WI38 (cell line): ENCODE measurements around the gene ROBO4.
A peak's percentile ranks its signal among the peaks of the same experiment; 100 is the strongest.

ENCODE experiments used
- H3K4me3 ChIP-seq: 2 replicates; pipeline ENCODE4 v1.5.1; 2011; ENCODE audit warnings: low read depth, mild to moderate bottlenecking, control low read depth, low read length
- TF ChIP-seq, protein P1 (sequence below): IDR thresholded peaks from 2 replicates; pipeline ENCODE4 v1.5.1; 2012; ENCODE audit warnings: low read depth, mild to moderate bottlenecking, control low read depth, low read length

ROBO4 gene

GRCh38 chr11:124872280-124872679 is 25.4 kb downstream of the ROBO4 start:
- no peak overlapping the region for H3K4me3 ChIP-seq
- TF ChIP-seq, protein P1, sequence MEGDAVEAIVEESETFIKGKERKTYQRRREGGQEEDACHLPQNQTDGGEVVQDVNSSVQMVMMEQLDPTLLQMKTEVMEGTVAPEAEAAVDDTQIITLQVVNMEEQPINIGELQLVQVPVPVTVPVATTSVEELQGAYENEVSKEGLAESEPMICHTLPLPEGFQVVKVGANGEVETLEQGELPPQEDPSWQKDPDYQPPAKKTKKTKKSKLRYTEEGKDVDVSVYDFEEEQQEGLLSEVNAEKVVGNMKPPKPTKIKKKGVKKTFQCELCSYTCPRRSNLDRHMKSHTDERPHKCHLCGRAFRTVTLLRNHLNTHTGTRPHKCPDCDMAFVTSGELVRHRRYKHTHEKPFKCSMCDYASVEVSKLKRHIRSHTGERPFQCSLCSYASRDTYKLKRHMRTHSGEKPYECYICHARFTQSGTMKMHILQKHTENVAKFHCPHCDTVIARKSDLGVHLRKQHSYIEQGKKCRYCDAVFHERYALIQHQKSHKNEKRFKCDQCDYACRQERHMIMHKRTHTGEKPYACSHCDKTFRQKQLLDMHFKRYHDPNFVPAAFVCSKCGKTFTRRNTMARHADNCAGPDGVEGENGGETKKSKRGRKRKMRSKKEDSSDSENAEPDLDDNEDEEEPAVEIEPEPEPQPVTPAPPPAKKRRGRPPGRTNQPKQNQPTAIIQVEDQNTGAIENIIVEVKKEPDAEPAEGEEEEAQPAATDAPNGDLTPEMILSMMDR = no peak

- no peak overlapping the region for H3K4me3 ChIP-seq
- TF ChIP-seq, protein P1 = no peak
Measured at GRCh38 chr11:124870430-124870829, 27.2 kb downstream of the ROBO4 start.

GRCh38 chr11:124869856-124870387 is 27.7 kb downstream of the ROBO4 start:
- TF ChIP-seq, protein P1 = no peak
- H3K4me3 ChIP-seq = no peak overlapping the region

- TF ChIP-seq, protein P1 = no peak
- H3K4me3 ChIP-seq = no peak overlapping the region
Measured at GRCh38 chr11:124869331-124869730, 28.3 kb downstream of the ROBO4 start.

DNA sequence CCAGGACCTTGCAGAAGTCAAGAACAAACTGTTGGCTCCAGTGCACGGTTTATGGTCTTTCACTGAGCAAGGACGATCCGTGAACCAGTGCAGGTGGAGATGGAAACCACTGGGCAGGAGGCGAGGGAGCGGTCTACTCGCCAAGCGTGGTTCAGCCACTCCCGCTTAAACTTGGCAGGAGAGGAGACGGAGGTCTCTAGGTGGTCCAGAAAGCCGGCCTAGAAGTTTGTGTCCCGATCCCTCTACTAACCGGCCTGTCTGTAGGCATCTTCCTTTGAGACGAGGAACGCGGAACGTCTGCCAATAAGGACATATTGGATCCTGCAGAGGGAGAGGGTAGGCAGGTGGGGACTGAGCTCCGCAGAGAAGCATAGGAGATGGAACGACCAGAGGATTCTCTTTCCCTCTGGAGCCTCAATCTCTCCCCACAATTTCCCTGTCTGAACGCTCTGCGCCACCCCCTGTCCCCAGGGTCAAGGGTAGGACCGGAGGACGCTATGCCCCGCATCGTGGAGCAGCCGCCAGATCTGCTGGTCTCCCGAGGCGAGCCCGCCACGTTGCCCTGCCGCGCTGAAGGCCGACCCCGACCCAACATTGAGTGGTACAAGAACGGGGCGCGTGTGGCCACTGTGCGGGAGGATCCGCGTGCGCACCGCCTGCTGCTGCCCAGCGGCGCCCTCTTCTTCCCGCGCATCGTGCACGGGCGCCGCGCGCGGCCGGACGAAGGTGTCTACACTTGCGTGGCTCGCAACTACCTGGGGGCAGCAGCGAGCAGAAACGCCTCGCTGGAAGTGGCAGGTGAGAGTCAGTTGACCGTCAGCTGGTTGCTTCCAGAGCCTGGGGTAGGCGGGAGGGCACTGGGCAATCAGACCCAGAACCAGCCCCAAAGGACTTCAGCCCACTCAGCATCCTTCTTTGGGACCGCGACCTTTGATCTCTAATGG is 29.1 kb downstream of the ROBO4 start:
- TF ChIP-seq, protein P1 = no peak
- no peak overlapping the region for H3K4me3 ChIP-seq

- TF ChIP-seq, protein P1 = peak; percentile 44
- no peak overlapping the region for H3K4me3 ChIP-seq
Measured at GRCh38 chr11:124867700-124868099, 30.0 kb downstream of the ROBO4 start.
